Measurements from ENCODE around the gene SPECC1L.
"Not testable (repeated sequence)": the region's sequence is repeated elsewhere in the genome, so short reads cannot be mapped to it uniquely, and the experiment has no call there.

SPECC1L gene

DNA sequence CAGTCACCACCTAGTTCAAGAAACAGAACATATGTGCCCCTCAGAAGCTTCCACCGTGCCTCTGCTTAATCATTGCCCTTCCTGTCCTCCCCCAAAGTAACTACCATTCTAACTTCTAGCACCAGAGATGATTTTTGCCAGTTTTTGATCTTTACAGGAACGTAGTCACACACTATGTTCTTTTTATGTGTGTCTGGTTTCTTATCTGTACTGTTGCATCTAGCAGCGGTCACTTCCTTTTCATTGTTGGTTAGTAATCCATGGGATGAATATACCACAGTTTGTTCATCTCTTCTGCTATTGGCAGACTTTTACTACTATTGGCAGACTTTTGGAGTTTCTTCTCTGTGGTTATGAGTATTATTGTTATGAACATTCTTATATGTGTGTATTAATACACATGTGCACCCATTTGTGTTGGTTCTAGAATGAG lies 34.6 kb downstream of the SPECC1L start:
- TF ChIP-seq, protein P1, sequence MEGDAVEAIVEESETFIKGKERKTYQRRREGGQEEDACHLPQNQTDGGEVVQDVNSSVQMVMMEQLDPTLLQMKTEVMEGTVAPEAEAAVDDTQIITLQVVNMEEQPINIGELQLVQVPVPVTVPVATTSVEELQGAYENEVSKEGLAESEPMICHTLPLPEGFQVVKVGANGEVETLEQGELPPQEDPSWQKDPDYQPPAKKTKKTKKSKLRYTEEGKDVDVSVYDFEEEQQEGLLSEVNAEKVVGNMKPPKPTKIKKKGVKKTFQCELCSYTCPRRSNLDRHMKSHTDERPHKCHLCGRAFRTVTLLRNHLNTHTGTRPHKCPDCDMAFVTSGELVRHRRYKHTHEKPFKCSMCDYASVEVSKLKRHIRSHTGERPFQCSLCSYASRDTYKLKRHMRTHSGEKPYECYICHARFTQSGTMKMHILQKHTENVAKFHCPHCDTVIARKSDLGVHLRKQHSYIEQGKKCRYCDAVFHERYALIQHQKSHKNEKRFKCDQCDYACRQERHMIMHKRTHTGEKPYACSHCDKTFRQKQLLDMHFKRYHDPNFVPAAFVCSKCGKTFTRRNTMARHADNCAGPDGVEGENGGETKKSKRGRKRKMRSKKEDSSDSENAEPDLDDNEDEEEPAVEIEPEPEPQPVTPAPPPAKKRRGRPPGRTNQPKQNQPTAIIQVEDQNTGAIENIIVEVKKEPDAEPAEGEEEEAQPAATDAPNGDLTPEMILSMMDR (IDR thresholded peaks at IDR 0.05; ENCODE audit: extremely low read depth, insufficient read depth, missing control alignments) = no peak
- in situ Hi-C loops (cut with MboI; ENCODE audit: low pct_unique_long_range_greater_than_20kb, low sequenced_read_pairs, unreplicated experiment) = no loop called here
- DNase-seq (ENCODE audit: low spot score) = no peak

DNA sequence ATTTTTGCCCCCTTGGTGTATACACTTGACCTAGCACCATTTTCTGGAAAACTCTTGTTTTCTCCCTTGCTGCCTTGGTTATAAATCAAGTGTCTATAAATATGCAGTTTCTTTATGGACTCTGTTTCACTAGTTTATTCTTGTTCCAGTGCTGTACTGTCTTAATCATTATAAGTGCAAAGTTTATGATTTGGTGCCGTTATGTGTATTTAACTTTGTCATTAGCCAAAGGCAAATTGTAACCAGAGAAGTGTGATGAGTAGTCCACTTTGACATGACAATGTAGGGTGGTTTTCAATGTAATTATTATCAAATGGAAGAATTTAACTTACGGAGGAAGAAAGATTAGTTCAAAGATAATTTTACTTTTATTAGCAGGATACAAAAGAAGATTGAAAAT lies 40.3 kb downstream of the SPECC1L start:
- in situ Hi-C loops (cut with MboI; ENCODE audit: low pct_unique_long_range_greater_than_20kb, low sequenced_read_pairs, unreplicated experiment) = no loop called here
- DNase-seq (ENCODE audit: low spot score) = no peak
- TF ChIP-seq, protein P1 (IDR thresholded peaks at IDR 0.05; ENCODE audit: extremely low read depth, insufficient read depth, missing control alignments) = no peak

DNA sequence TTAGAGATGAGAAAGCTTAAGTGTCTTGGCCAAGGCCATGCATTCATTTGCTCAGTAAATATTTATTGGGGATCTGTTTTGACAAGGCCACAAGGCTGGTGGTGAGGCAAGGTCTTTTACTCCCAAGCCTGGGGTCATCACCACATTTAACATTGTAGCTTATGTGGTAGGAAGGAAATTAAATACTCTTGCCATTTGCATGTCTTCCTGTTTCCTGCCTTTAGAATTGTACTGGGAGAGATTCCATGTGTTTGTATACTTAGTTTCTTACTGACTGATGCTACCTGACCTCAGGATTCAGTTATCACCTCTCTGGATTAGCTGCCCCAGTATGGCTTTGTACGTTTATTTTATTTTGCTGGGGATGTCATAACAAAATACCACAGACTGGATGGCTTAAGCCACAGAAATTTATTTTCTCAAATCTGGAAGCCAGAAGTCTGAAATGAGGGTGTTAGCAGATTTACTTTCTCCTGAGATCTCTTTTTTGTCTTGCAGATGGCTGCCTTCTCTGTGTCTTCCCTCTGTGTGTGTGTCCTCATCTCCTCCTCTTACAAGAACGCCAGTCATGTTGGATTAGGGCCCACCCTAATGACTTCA lies 44.8 kb downstream of the SPECC1L start:
- DNase-seq (ENCODE audit: low spot score) = no peak
- in situ Hi-C loops (cut with MboI; ENCODE audit: low pct_unique_long_range_greater_than_20kb, low sequenced_read_pairs, unreplicated experiment) = no loop called here
- TF ChIP-seq, protein P1 (IDR thresholded peaks at IDR 0.05; ENCODE audit: extremely low read depth, insufficient read depth, missing control alignments) = no peak

DNA sequence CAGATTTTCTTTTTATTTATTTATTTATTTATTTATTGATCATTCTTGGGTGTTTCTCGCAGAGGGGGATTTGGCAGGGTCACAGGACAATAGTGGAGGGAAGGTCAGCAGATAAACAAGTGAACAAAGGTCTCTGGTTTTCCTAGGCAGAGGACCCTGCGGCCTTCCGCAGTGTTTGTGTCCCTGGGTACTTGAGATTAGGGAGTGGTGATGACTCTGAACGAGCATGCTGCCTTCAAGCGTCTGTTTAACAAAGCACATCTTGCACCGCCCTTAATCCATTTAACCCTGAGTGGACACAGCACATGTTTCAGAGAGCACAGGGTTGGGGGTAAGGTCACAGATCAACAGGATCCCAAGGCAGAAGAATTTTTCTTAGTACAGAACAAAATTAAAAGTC lies 45.6 kb downstream of the SPECC1L start:
- DNase-seq (ENCODE audit: low spot score); in situ Hi-C loops (cut with MboI; ENCODE audit: low pct_unique_long_range_greater_than_20kb, low sequenced_read_pairs, unreplicated experiment): not testable (repeated sequence)

DNA sequence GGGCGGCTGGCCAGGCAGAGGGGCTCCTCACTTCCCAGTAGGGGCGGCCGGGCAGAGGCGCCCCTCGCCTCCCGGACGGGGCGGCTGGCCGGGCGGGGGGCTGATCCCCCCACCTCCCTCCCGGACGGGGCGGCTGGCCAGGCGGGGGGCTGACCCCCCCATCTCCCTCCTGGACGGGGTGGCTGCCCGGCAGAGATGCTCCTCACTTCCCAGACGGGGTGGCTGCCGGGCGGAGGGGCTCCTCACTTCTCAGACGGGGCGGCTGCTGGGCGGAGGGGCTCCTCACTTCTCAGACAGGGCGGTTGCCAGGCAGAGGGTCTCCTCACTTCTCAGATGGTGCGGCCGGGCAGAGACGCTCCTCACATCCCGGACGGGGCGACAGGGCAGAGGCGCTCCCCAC lies 46.9 kb downstream of the SPECC1L start:
- in situ Hi-C loops (cut with MboI; ENCODE audit: low pct_unique_long_range_greater_than_20kb, low sequenced_read_pairs, unreplicated experiment); DNase-seq (ENCODE audit: low spot score): not testable (repeated sequence)

DNA sequence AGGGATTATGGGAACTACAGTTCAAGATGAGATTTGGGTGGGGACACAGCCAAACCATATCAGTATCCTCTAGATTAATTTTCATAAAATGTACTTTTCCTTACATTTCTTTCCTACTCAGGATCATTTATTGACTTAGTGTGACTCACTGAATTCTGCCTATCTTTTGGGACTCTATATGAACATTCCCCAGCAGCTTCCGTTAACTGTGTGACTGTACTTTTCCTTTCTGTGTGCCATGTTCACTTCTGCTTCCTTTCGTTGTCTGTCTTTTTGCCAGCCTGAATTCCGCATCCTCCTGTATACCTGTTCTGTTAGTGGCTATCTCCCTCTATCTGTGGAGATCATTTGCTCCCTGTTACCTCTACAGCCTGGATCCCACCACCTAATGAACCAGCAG lies 48.8 kb downstream of the SPECC1L start:
- in situ Hi-C loops (cut with MboI; ENCODE audit: low pct_unique_long_range_greater_than_20kb, low sequenced_read_pairs, unreplicated experiment) = no loop called here
- no peak for DNase-seq (ENCODE audit: low spot score)
- TF ChIP-seq, protein P1 (IDR thresholded peaks at IDR 0.05; ENCODE audit: extremely low read depth, insufficient read depth, missing control alignments) = no peak

DNA sequence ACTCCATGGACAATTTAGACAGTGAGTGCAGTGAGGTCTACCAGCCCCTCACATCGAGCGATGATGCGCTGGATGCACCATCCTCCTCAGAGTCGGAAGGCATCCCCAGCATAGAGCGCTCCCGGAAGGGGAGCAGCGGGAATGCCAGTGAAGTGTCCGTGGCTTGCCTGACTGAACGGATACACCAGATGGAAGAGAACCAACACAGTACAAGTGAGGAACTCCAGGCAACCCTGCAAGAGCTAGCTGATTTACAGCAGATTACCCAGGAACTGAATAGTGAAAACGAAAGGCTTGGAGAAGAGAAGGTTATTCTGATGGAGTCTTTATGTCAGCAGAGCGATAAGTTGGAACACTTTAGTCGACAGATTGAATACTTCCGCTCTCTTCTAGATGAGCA lies 51.4 kb downstream of the SPECC1L start:
- TF ChIP-seq, protein P1 (IDR thresholded peaks at IDR 0.05; ENCODE audit: extremely low read depth, insufficient read depth, missing control alignments) = no peak
- in situ Hi-C loops (cut with MboI; ENCODE audit: low pct_unique_long_range_greater_than_20kb, low sequenced_read_pairs, unreplicated experiment) = loop anchor here (10.0 kb wide), 1 partner anchor 203 kb away; no protein-coding TSS in a partner anchor
- DNase-seq (ENCODE audit: low spot score) = no peak

DNA sequence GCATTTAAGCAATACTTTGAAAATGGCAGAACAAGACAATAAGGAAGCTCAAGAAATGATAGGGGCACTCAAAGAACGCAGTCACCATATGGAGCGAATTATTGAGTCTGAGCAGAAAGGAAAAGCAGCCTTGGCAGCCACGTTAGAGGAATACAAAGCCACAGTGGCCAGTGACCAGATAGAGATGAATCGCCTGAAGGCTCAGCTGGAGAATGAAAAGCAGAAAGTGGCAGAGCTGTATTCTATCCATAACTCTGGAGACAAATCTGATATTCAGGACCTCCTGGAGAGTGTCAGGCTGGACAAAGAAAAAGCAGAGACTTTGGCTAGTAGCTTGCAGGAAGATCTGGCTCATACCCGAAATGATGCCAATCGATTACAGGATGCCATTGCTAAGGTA lies 51.9 kb downstream of the SPECC1L start:
- DNase-seq (ENCODE audit: low spot score) = no peak
- in situ Hi-C loops (cut with MboI; ENCODE audit: low pct_unique_long_range_greater_than_20kb, low sequenced_read_pairs, unreplicated experiment) = loop anchor here (10.0 kb wide), 1 partner anchor 202 kb away; no protein-coding TSS in a partner anchor

More for the DNA sequence above, 51.9 kb downstream of the SPECC1L start:
- TF ChIP-seq, protein P1 (IDR thresholded peaks at IDR 0.05; ENCODE audit: extremely low read depth, insufficient read depth, missing control alignments) = no peak
